PC-3 (cell line): ENCODE measurements around the gene CAPN10.

Source experiments
- EZH2 ChIP-seq: fragments of 300-600 bp; sonication (generic); IDR thresholded peaks from one replicate; pipeline ENCODE4 v1.6.1; 2017; ENCODE audit warnings: antibody characterized with exemption, mild to moderate bottlenecking, low read length; ENCODE audit not compliant: unreplicated experiment
- EZH2phosphoT487 ChIP-seq: fragments of 300-600 bp; sonication (generic); IDR thresholded peaks from 2 replicates; pipeline ENCODE4 v1.6.1; 2018; ENCODE audit warnings: mild to moderate bottlenecking, antibody characterized with exemption, low read length, borderline replicate concordance
- TF ChIP-seq, protein P1 (sequence below): fragments of 300-600 bp; sonication (generic); conservative IDR thresholded peaks from 2 replicates; pipeline ENCODE4 v1.5.1; 2017; ENCODE audit warnings: antibody characterized with exemption, low read depth, mild to moderate bottlenecking, low read length

DNA sequence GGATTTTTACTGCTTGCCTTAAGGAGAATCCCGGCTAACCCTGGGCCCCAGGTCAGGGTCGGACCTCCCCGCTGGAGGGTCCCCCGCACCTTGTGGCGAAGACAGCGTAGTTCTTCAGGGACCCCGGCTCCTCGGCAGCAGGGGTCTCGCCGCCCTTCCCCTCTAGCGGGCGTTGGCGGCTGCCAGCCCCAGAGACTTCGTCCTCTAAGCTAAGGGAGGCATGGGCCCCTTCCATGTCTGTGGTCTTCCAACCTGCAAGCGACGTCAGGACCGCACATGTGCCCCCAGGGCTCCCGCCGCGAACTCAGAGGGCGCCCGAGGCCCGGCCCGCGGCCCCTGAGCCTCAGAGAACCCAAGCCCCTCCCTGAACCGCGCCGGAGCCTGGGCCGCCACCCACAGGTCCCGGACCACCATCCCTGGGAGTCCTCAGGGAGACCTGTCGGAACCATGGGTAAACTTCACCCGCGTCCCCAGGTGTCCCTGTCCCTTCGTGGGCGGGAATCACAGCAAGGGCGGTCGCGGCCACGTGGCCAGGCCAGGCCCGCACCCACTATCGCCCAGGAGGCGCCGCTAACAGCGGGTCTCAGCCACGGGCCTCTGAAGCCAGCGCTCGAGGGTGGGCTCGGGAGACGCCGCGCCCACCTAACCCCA lies 29.3 kb upstream of the CAPN10 start:
- no peak for TF ChIP-seq EZH2
- TF ChIP-seq, protein P1, sequence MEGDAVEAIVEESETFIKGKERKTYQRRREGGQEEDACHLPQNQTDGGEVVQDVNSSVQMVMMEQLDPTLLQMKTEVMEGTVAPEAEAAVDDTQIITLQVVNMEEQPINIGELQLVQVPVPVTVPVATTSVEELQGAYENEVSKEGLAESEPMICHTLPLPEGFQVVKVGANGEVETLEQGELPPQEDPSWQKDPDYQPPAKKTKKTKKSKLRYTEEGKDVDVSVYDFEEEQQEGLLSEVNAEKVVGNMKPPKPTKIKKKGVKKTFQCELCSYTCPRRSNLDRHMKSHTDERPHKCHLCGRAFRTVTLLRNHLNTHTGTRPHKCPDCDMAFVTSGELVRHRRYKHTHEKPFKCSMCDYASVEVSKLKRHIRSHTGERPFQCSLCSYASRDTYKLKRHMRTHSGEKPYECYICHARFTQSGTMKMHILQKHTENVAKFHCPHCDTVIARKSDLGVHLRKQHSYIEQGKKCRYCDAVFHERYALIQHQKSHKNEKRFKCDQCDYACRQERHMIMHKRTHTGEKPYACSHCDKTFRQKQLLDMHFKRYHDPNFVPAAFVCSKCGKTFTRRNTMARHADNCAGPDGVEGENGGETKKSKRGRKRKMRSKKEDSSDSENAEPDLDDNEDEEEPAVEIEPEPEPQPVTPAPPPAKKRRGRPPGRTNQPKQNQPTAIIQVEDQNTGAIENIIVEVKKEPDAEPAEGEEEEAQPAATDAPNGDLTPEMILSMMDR, result no peak
- no peak for TF ChIP-seq EZH2phosphoT487
